HG03139 (cell line): ENCODE measurements around the gene KIAA0513.

Experiments
- ATAC-seq: cut with Tn5 transposase; IDR thresholded peaks from one replicate; pipeline ENCODE4 v1.9.1; 2021; ENCODE audit not compliant: unreplicated experiment

KIAA0513 gene

GRCh38 chr16:85129876-85130704 is 102.5 kb downstream of the KIAA0513 start:
- no peak for ATAC-seq

DNA sequence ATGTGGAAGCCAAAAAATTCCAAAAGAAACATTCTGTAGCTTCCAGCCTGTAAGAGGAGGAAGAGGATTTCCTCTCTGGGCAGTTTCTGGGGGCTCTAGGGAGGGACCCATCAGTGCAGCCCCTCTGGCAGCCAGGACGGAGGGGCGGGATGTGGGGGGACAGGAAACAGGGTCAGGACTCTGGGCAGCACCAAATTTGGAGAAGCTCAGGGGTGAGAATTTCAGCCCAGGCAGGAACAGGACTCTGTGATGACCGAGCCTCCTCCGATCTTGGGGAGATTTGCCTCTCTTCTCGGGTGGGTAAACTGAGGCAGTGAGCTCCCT is 103.1 kb downstream of the KIAA0513 start:
- ATAC-seq: no peak

GRCh38 chr16:85132456-85133289 is 105.1 kb downstream of the KIAA0513 start:
- ATAC-seq: no peak

DNA sequence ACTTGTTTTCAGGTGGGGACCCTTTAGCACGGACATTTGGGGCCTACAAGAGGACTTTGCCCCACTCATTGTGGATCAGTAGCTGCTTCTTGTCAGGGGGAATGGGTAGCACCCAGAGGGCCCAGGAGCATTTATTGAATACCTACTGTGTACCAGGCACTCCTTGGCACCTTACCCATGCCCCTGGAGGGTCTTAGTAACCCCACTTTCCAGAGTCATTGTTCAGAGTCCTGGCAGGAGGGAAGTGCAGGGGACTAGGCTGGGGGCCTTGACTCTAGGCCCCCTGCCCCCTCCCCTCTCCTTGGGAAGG is 105.7 kb downstream of the KIAA0513 start:
- ATAC-seq: no peak

- no peak for ATAC-seq
Observed at GRCh38 chr16:85134076-85134788, 106.6 kb downstream of the KIAA0513 start.

DNA sequence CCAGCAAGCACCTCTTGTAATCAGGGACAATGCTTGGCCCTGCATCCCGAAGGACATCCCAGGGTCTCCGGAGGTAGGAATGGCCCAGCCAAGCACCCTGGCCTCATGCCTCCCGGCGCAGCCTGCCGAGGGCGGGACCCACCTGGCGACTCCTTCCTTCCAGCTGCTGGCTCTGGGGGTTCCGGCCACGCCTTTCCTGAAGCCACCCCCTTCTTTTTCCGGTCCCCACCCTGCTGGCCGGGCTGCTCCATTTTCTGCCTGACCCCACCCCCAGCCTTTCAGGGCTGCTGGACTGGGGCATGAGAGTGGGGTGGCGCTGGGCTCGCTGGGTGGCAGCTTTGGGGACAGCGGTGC is 107.2 kb downstream of the KIAA0513 start:
- no peak for ATAC-seq

DNA sequence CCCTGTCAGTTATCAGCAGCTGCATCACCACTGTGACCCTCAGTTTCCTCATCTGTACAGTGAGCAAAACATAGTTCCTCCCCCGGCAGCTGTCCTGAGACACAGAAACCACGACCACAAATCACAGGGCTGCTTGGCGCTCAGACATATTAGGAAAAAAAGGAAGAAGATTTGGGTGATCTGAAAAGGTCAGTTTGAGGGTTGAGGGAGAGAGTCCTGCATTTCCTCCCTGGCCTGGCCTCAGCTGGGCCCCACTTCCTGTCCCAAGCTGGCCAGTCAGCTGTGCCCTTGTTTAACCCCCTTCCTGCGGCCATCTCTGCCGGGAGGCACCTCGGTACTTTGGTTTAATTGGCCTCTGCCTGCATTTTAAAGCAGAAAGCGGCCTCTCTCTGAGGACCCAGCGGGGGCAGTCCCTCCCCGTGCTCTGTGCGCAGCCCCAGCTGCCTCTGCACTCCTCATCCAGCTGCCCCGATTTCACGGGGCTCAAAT is 108.7 kb downstream of the KIAA0513 start:
- no peak for ATAC-seq

GRCh38 chr16:85136702-85137322 is 109.2 kb downstream of the KIAA0513 start:
- no peak for ATAC-seq

DNA sequence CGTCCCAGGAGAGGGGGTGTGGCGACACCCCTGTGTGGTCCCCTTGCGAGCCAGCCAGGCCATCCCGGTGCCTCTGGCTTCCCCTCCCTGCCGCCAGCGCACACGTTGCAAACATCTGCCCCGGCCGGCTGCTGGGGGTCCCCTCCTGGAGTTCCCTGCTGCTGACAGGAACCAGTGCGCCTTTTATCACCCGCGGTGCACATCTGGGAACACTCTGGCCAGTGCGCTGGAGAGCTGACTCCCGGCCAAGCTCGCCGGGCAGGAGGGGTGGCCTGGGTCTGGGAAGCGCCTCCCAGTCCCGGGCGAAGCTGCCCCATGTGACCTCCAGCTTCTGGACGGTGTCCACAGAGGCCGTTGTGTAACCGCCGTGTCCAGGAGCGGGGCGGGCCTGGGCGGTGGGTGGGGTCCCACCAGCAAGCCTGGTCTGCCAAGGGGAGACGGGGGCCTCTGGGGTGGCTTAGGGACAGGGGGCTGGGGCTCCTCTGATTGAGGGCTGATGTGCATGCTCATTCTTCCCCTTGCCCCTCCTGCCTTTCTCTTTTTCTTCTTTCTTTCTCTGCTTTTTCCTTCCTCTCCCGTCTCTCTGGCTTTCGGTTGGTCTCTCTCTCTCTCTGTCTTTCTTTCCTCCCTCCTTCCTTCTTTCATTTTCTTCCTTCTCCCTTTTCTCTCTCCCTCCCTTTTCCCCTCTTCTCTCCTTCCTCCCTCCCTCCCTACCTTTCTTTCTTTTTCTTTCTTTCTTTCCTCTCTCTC is 109.9 kb downstream of the KIAA0513 start:
- no peak for ATAC-seq

DNA sequence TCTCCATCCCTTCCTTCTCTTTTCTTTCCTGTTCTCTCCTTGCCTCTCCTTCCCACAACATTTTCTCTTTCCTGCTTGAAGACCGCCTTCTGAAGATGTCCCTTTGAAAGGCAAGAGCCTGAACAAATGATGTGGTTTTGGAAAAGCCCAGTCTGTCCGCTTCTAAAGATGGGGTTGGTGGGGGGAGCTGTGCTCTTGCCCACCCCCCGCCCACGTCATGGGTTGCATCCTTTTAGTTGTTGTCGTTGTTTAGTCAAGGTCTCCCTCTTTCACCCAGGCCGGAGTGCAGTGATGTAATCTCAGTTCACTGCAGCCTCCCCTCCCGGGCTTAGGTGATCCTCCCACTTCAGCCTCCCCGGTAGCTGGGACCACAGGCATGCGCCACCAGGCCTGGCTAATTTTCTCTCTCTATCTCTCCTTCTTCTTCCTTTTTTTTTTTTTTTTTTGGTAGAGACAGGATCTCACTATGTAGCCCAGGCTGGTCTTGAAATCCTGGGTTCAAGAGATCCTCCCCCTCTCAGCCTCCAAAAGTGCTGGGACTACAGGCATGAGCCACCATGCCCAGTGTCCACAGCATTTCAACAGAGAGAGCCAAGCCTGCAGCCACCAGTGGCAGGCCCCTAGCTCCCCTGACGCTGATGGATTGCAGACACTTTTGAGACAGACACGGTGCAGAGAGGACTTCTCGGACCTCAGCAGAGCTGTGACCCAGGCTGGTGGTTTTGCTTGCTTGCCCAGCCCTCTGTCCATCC is 110.7 kb downstream of the KIAA0513 start:
- no peak for ATAC-seq

GRCh38 chr16:85138825-85139627 is 111.4 kb downstream of the KIAA0513 start:
- no peak for ATAC-seq

DNA sequence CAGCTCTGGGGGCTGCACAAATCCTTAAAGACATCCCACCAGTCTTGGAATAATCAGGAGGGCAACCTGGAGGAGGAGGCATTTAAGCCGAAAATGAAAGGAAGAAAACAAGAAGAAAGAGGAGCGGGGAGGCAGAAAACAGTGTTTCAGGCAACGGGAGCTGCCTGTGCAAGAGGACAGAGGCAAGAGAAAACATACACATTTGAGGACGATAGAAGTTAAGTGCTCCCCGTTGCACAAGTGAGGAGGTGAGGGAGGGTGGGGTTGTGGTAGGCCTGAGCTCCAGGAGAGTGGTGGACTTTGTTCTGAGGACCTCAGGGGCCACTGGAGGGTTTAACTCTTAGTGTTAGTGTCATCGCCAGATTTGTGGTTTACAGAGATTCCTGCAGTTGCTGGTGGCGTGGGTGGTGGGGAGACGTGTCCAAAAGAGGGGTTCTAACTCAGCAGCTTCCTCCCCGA is 112.3 kb downstream of the KIAA0513 start:
- ATAC-seq: no peak

GRCh38 chr16:85140455-85141012 is 112.9 kb downstream of the KIAA0513 start:
- no peak for ATAC-seq

GRCh38 chr16:85141491-85142128 is 114.0 kb downstream of the KIAA0513 start:
- no peak for ATAC-seq

GRCh38 chr16:85142129-85142513 is 114.5 kb downstream of the KIAA0513 start:
- no peak for ATAC-seq

DNA sequence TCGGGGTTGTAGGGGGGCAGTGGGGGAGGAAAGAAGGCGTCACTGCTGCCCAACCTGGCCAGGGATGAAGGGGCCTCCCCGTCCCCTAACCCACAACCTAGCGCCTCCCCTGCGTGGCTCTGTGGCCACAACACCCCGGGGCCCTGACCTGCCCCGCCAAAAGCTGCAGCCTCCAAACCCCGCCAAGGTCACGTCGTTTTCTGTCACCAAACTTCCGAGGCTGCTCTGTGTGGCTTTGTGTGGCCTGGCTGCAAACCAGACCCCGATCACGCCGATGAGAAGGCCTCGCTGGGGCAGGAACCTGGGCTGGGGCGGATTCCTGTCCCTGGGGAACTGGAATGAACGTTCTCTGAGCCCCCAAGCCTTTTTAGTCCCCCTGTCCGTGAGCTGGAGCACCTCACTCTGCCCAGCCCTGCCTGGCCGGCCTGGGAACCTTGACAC is 115.2 kb downstream of the KIAA0513 start:
- ATAC-seq: no peak
